ENCODE measurements around the gene DLGAP4.

The DLGAP4 gene, protein sequence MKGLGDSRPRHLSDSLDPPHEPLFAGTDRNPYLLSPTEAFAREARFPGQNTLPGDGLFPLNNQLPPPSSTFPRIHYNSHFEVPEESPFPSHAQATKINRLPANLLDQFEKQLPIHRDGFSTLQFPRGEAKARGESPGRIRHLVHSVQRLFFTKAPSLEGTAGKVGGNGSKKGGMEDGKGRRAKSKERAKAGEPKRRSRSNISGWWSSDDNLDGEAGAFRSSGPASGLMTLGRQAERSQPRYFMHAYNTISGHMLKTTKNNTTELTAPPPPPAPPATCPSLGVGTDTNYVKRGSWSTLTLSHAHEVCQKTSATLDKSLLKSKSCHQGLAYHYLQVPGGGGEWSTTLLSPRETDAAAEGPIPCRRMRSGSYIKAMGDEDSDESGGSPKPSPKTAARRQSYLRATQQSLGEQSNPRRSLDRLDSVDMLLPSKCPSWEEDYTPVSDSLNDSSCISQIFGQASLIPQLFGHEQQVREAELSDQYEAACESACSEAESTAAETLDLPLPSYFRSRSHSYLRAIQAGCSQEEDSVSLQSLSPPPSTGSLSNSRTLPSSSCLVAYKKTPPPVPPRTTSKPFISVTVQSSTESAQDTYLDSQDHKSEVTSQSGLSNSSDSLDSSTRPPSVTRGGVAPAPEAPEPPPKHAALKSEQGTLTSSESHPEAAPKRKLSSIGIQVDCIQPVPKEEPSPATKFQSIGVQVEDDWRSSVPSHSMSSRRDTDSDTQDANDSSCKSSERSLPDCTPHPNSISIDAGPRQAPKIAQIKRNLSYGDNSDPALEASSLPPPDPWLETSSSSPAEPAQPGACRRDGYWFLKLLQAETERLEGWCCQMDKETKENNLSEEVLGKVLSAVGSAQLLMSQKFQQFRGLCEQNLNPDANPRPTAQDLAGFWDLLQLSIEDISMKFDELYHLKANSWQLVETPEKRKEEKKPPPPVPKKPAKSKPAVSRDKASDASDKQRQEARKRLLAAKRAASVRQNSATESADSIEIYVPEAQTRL

GRCh38 chr20:36305602-36306551 lies at the start of gene DLGAP4:
TSS of gene DLGAP4 (plus strand) at chr20:36306339. CDS start at chr20:36431718, 125,379 bp downstream.
- no peak for DNase-seq

DNA sequence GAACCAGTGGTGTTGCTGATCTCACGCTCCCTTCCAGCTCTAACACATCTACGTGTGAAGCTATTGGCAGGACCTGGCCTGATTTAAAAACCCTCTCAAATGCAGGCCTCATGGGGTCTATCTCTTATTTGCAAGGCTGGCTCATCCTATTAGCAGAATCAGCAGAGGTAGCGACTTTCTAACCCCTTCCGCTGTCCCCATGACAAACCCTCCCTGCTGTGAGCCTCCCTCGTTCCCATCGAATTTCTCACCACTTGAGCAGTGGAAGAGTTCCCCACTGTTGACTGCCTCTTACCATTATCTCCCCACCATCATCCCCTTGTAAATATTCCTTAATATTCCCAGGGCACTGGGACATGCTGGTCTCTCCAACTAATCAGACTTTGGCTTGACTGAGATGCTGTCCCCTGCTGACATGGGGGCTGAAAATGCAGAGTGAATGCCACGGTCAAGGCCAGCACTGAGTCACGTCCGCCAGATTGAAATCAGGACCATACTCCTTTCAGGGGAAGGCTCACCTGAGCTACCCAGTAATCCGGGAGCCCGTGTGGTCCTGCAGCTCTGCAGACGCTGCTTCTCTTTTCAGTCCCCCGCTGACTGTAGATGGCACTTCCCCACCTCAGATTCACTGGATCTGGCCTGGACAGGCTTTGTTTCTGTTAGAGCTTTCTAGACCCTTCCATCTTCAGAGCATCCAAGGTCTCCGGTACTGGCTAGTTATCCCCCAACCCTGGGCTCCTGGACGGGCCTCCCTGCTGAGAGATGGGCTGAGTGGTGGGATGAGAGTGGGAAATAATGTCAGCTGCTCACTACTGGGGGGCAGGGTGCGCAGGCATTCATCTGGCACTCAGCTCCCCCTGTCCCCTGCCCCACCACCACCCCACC lies 46.7 kb upstream of the DLGAP4 start:
- DNase-seq, result no peak

GRCh38 chr20:36260316-36260715 lies 45.8 kb upstream of the DLGAP4 start:
- DNase-seq, result no peak

DNA sequence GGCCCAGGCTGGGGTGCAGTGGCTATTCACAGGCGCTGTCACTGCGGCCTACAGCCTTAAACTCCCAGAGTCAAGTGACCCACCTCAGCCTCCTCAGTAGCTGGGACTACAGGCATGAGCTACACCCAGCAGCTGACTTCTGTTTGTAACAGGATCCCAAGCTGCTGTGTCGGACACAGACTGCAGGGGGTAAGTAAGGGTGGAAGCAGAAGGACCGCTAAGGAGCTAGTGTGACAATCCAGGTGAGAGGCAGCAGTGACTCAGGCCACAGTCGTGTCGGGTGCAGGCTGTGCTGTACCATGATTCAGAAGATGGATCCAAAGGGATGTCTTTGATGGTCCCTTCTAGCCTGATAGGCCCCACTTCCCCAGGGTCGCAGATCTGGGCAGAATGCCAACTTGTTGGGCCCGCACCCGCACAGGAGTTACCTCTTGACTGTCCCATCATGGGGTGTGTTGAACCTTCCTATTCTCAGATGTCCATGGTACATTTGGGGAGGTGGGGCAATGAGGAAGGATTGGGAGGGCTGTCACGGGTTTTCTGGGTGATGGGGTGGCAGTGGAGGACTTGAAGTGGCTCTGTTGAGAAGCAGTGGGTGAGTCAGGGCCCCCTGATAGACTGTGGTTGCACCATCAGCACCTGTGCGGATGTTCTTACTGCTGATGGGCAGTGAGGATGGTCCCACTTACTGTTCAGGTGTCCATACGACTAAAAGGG lies 44.6 kb upstream of the DLGAP4 start:
- no peak for DNase-seq

DNA sequence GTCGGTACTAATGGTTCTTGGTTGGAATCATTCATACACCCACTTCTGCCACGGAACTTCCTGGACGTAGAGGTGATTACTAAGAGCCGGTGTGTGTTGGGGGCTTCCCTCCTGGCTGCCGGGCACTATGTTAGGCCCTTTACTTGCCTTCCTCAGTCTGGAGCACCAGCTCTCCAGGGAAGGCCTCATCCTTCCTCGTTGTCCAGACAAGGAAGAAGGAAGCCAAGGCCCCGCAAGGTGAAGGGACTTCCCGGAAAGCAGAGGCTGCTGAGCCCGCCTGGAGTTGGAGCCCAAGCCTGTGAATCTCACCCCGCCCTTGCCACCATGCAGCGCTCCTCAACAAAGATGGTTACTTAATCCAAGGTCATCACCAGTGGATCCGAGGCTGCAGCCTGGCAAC lies 43.7 kb upstream of the DLGAP4 start:
- DNase-seq, result no peak

DNA sequence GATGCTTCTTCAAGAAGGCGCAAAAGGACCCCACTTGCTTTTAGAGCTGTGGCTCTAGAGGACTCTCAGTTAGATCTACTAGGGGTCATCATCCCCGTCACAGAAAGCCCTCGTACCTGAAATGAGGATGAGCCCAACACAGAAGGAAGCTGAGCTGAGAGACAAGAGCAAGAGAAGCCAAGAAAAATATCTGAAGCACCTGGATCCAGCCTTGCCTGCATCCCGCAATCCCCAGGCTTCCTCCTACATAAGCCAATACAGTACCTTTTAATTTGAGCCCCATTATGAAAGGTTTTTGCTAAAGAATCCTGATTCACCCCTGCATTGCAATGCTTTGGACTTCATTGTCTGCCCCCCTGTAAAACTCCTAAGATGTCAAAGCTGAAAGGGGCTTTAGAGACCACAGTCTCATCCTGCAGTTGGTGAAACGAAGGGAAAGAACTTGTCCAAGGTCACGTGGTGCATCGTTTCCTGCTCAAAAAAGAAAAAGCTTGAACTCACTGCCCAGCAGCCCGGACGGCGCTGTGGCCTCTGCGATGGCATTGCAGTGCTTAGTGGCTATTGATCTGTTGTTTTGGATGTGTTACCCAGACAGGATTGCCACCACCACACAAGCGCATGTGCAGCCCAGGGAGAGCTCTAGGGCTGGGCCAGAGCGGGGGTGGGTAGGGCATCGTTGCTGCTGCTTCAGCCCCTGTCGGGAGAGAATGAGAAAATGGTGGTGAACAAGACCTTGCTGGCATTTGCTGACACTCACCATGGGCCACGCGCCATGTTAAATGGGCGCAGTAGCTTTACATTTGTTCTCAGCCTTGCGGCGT lies 41.5 kb upstream of the DLGAP4 start:
- DNase-seq, result no peak

GRCh38 chr20:36266189-36266588 lies 40.0 kb upstream of the DLGAP4 start:
- DNase-seq, result no peak

- no peak for DNase-seq
These were observed 38.3 kb upstream of the DLGAP4 start for GRCh38 chr20:36267605-36268381.

DNA sequence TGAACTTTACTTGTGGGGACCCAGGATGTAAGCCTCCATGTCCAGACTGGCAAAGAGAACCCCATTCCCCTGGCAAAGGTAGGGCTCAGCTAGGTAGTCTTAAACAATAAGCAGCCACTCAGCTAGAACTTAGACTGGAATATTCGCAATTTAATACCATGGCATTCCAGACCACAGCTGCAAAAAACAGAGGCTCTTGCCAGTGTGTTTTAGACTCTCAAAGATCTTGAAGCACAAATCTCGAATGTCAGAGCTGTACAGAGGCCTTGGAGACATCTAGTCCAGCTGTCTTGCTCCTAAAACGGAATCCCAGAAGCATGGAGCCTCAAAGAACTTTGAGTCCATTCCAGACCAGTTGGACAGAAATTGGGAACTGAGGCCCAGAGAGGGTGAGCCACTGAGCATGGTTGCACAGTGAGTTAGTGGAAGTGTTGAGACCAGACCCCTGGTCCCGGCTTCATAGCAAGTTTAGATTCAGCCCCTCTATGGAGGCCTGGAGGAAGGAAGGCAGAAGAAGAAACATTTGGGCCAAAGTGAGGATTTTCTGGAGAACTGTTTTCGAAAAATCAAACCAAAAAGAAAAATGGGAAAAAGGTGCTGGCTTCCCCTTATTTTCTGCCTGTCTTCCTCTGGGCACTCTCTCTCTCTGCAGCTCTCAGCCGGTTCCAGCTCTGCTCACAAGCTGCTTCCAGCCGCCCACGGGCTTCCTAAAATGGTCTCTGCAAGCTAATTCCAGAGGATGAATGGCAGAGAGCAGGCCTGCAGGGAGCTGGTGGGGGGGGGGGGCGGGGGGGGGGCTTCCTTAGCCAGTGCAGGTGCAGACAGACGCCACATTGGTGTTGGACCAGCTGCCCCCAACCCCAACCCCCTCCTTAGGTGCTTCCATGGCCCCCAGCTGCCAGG lies 37.4 kb upstream of the DLGAP4 start:
- no peak for DNase-seq

DNA sequence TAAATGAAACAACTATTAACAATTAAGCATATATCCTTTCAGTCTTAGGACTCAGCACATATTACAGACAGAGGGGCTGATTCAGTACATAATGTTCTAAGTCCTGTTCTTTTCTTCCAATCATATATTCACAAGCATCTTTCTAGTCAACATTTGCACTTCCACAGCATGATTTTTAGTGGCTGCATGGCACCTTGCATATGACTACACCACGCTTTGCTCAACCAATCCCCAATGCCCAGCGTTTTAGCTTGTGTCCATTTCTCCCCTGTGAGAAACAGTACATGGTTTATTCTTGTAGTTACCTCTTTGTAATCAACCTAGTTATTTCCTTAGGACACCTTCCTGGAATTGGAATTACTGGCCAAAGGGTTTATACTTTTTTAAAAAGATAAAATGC lies 36.6 kb upstream of the DLGAP4 start:
- no peak for DNase-seq

DNA sequence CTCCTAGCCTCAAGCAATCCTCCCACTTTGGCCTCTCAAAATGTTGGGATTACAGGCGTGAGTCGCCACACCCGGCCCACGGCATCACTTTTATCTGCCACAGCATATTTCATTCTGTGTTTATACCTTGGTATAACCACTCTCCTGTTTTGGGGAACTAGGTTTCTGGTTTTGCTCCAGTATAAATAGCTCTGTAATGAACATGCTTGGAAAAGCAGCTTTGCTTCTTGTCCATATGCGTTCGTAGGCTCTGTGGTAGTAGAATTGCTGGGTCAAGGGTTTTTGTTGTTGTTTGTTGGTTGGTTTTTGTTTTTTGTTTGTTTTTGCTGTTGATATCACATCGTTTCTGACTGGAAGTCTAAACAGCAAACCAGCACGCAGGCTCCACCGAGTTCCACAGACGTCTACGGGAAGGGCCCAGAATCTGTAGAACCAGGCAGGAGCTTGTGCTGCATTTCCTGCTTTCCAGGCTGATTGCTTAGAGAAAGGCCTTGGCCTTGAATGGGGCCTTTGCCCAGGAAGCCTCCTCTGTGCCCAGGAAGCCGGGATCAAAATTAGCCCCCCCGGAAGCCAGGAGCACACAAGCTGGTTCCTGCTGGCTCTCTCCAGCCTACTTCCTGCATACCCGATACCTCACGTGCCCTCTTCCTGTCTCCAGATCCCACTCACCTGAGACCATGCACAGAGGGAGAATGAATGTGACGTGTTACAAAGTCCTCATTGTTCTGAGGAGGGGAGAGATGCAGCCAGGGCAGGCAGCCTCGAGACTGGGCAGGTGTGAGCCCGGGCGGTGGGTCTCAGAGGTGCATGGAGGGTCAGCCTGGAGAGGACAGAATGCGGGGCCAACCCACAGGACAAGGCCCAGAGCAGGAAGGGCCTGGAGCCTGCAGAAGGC lies 35.1 kb upstream of the DLGAP4 start:
- DNase-seq, result no peak

GRCh38 chr20:36271639-36272546 lies 34.2 kb upstream of the DLGAP4 start:
- no peak for DNase-seq

- DNase-seq, result no peak
These were observed 33.5 kb upstream of the DLGAP4 start for GRCh38 chr20:36272547-36273220.

- DNase-seq, result peak; percentile 40
These were observed 32.5 kb upstream of the DLGAP4 start for GRCh38 chr20:36273414-36274180.

Measured in OCI-M1 (cell line).